HEK293T (cell line): ENCODE data around the gene HTRA3.

Source experiments
- ARNT ChIP-seq: fragments of 450-650 bp; IDR thresholded peaks from 2 replicates; pipeline ENCODE4 v1.6.1; 2017; ENCODE audit warnings: mild to moderate bottlenecking
- FOXA1 ChIP-seq: fragments of 450-650 bp; IDR thresholded peaks from 2 replicates; pipeline ENCODE4 v1.6.1; 2016; ENCODE audit warnings: mild to moderate bottlenecking
- HDGF ChIP-seq: fragments of 450-650 bp; IDR thresholded peaks from 2 replicates; pipeline ENCODE4 v1.6.1; 2017; ENCODE audit warnings: antibody characterized with exemption, borderline replicate concordance
- NFRKB ChIP-seq: fragments of 450-650 bp; IDR thresholded peaks from 2 replicates; pipeline ENCODE4 v1.6.1; 2016; ENCODE audit warnings: mild to moderate bottlenecking, moderate library complexity
- PKNOX1 ChIP-seq: fragments of 450-650 bp; IDR thresholded peaks from 2 replicates; pipeline ENCODE4 v1.6.1; 2016
- TARDBP ChIP-seq: fragments of 450-650 bp; IDR thresholded peaks from 2 replicates; pipeline ENCODE4 v1.6.1; 2016
- ZNF384 ChIP-seq: fragments of 450-650 bp; IDR thresholded peaks from 2 replicates; pipeline ENCODE4 v1.6.1; 2016

DNA sequence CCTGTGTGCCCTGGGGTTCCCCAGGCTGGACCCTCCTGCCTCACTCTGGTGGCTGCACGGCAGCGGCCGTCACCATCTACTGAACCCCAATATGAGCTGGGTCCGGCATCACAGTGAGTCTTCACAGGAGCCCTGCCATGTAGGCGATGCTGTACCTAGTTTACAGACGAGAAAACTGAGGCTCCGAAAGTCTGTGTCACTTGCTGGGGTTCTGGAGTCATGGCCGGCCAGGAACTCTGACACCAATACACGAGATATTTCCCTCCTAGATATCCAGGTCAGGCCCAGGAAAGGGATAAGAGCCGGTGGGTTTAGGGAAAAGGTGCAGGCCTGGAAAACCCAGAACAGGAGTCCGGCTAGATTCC lies 74.4 kb downstream of the HTRA3 start:
- no peak for TF ChIP-seq FOXA1
- no peak for TF ChIP-seq ZNF384
- no peak for TF ChIP-seq PKNOX1
- no peak for TF ChIP-seq TARDBP
- no peak for TF ChIP-seq NFRKB
- no peak for TF ChIP-seq HDGF
- TF ChIP-seq ARNT, result no peak
